ENCODE measurements around the gene CTXND1. TPM values are rescaled to one million over a fixed set of nuclear protein-coding genes. Genes with fewer than 3 reads are reported as not detected.

CTXND1 gene
- total RNA-seq, 1 experiment from 2014 or later = not detected

GRCh38 chr15:80182611-80183261, 69.3 kb downstream of the CTXND1 start:
- Histone ChIP-seq H2AK5ac (ENCODE audit: insufficient read length, low read length) (no peak overlapping the region), H2BK20ac (ENCODE audit: low read depth, low read length, poor library complexity, severe bottlenecking) (no peak overlapping the region), H4K8ac (replicated peaks; ENCODE audit: insufficient read length, low read depth, low read length) (no peak overlapping the region), H3K79me2 (ENCODE audit: insufficient read depth, low read length) (no peaks in the 10 kb centered on the region), H2BK120ac (ENCODE audit: low read depth, low read length, poor library complexity, severe bottlenecking) (no peak overlapping the region), H3K18ac (ENCODE audit: insufficient read length, low read depth, low read length) (no peak overlapping the region), H3K23ac (ENCODE audit: insufficient read length, low read depth, low read length) (no peak overlapping the region), H3K4me2 (ENCODE audit: insufficient read depth, insufficient read length, low read length) (no peak overlapping the region), H2BK12ac (ENCODE audit: insufficient read length, low read depth, low read length) (no peak overlapping the region), H3K9ac (ENCODE audit: extremely low read depth, insufficient read length, low read length) (no peak overlapping the region), H3K27ac (ENCODE audit: insufficient read length, low read depth, low read length) (no peak overlapping the region), H2BK15ac (ENCODE audit: low read depth, low read length) (no peak overlapping the region), H3K4me1 (ENCODE audit: insufficient read depth, low read length) (no peaks in the 10 kb centered on the region), H2AFZ (ENCODE audit: low read length) (no peak overlapping the region), H3K56ac (ENCODE audit: insufficient read length, low read depth, low read length) (no peak overlapping the region), H3K9me3 (ENCODE audit: control insufficient read depth, low read depth, low read length) (no peaks in the 10 kb centered on the region), H3K14ac (ENCODE audit: insufficient read depth, low read length) (no peak overlapping the region), H4K91ac (ENCODE audit: insufficient read length, low read depth, low read length) (no peak overlapping the region), H4K20me1 (ENCODE audit: control insufficient read depth, insufficient read depth, insufficient read length) (no peaks in the 10 kb centered on the region), H2BK5ac (ENCODE audit: insufficient read length, low read length) (no peak overlapping the region), H3K23me2 (ENCODE audit: insufficient read length, low read depth, low read length, poor library complexity, severe bottlenecking) (no peaks in the 10 kb centered on the region), H3K79me1 (ENCODE audit: insufficient read depth, low read depth, low read length, poor library complexity, severe bottlenecking) (no peaks in the 10 kb centered on the region), H3T11ph (ENCODE audit: low read length) (no peak overlapping the region), H3K27me3 (ENCODE audit: insufficient read depth, low read length) (no peaks in the 10 kb centered on the region), H4K5ac (ENCODE audit: insufficient read length, low read depth, low read length) (no peak overlapping the region), H3K4ac (ENCODE audit: low read depth, low read length) (no peak overlapping the region)
- Mint-ChIP-seq H3K4me1 (peaks cover 0 to under 1% of the 10 kb centered on the region in 2 experiments; a peak in 2 of 4 replicates), H3K27ac (no peak overlapping the region), H3K27me3 (ENCODE audit: low read depth) (no peaks in the 10 kb centered on the region), H3K4me3 (no peak overlapping the region), H3K36me3 (ENCODE audit: insufficient read depth in 1 of 3, low read depth in 3 of 3) (peaks cover 15 to 33% (median 19%) of the 10 kb centered on the region in 3 experiments; a peak in 5 of 7 replicates), H3K9me3 (no peaks in the 10 kb centered on the region)
- no peak for TF ChIP-seq CTCF (conservative IDR thresholded peaks at IDR 0.05)
- WGBS (ENCODE audit: extremely low coverage, insufficient read length, low lambda C conversion rate) = no CpG with 5 or more reads among the region's 5 CpGs
- no peak for DNase-seq
